Measurements from ENCODE around the gene MAG.
"Not testable (repeated sequence)": the region's sequence is repeated elsewhere in the genome, so short reads cannot be mapped to it uniquely, and the experiment has no call there.

Gene MAG

GRCh38 chr19:35357867-35358573 lies 66.1 kb downstream of the MAG start, which contains the start of gene FFAR3:
FFAR3 (plus strand) TSS chr19:35358460; CDS start chr19:35358891, 431 bp downstream.
- DNase-seq (ENCODE audit: extremely low read depth in 1 of 2, low read depth in 1 of 2): no peak

GRCh38 chr19:35358834-35359233 lies 66.9 kb downstream of the MAG start:
- DNase-seq (ENCODE audit: extremely low read depth in 1 of 2, low read depth in 1 of 2): not testable (repeated sequence)

- DNase-seq (ENCODE audit: extremely low read depth in 1 of 2, low read depth in 1 of 2): not testable (repeated sequence)
These were observed 67.4 kb downstream of the MAG start for GRCh38 chr19:35359395-35359794.

GRCh38 chr19:35360081-35360480 lies 68.1 kb downstream of the MAG start:
- DNase-seq (ENCODE audit: extremely low read depth in 1 of 2, low read depth in 1 of 2): not testable (repeated sequence)

GRCh38 chr19:35360880-35361420 lies 69.0 kb downstream of the MAG start:
- DNase-seq (ENCODE audit: extremely low read depth in 1 of 2, low read depth in 1 of 2): no peak

GRCh38 chr19:35362261-35363000 lies 70.5 kb downstream of the MAG start:
- DNase-seq (ENCODE audit: extremely low read depth in 1 of 2, low read depth in 1 of 2): no peak

- DNase-seq (ENCODE audit: extremely low read depth in 1 of 2, low read depth in 1 of 2): no peak
These were observed 71.1 kb downstream of the MAG start for GRCh38 chr19:35363001-35363590.
